SKM-1 treated with dmso at 0.1 percent for 144 hours (cell line): ENCODE results near the gene HSD17B1.
"Not testable (repeated sequence)": the region's sequence is repeated elsewhere in the genome, so short reads cannot be mapped to it uniquely, and the experiment has no call there.

Experiments
- DNase-seq: peaks from one replicate; lab custom pipeline; 2025; ENCODE audit not compliant: unreplicated experiment; lab: John Stamatoyannopoulos, UW

HSD17B1 gene

DNA sequence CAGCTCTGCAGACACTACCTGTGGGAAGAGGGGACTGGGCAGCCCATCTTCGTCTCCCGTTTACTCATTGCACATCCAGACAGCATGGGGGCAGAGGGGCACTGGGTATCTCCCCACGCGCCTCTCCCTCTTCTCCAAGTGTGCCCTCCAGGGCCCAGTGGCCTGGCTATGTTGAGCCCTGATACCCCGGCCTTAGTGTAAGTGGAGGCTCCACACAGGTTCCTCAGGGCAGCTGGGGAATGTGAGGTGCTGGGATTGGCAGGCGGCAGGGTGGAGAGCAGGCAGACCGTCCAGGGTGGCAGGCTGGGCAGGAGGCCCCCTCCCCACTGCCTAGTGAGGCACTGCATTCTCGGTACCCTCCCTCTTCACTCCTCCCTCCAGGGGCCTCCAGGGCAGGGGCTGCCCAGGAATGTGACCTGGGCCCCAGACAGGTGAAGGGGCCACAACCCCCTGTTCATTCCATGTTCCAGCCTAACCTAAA, 29.9 kb upstream of the HSD17B1 start:
- DNase-seq, result no peak

DNA sequence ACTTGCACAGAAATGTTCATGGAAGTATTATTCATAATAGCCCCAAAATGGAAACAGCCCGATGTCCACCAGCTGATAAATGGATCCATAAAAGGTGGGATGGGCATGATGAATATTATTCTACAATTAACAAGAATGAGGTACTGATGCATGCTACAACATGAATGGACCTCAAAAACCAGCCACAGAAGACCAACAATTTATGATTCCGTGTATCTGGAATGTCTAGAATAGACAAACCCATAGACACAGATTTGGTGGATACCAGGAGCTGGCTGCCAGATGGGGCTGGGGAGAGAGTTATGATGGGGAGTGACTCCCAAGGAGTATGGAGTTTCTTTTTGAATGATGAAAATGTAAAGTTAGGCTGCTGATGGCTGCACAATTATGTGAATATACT, 27.5 kb upstream of the HSD17B1 start:
- DNase-seq, result no peak

DNA sequence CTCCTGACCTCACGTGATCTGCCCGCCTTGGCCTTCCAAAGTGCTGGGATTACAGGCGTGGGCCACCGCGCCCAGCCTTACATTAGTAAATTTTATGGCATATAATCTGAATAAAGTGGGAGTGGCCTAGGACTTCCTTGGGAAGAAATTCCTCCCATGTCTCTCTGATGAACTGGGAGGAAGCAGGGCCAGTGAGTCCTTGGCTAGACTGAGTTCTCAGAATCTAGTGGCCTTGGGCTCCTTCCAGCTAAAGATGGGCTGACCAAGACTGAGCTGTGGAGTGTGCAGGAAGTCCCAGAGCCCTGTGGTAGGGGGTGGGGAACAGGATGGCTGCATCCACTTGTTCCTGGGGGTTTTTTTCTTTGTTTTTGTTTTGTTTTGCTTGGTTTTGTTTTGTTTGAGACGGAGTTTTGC, 26.7 kb upstream of the HSD17B1 start:
- DNase-seq, result no peak

DNA sequence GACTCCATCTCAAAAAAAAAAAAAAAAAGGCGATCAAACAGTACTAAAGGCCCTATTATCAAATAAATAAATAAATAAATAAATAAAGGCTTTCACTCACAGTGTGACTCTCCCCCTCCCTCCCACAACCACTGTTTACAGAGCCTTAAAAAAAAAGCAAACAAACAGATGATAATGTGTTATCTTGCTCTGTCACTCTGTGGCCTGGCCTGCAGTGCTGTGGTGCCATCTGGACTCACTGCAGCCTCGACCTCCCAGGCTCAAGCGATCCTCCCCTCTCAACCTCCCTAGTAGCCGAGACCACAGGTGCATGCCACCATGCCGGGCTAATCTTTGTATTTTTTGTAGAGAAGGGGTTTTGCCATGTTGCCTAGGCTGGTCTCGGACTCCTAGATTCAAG, 24.8 kb upstream of the HSD17B1 start:
- no peak for DNase-seq

DNA sequence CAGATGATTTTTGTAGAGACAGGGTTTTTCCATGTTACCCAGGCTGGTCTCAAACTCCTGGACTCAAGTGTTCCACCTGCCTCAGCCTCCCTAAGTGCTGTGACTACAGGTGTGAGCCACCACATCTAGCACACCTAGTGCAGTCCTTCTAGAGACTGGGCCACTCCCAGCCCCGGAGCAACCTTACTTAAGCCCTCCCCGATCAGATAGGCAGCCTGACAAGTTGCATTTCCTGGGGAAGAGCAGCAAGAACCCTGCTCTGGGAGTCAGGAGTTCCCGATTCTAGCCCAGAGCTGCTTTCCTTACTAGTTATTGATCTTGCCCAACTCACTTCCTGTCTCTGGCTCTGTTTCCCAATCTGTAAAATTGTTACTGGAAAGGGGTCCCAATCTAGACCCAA, 23.7 kb upstream of the HSD17B1 start:
- DNase-seq, result no peak

- DNase-seq, result no peak
Measured at GRCh38 chr17:42530952-42531454, 21.7 kb upstream of the HSD17B1 start.

DNA sequence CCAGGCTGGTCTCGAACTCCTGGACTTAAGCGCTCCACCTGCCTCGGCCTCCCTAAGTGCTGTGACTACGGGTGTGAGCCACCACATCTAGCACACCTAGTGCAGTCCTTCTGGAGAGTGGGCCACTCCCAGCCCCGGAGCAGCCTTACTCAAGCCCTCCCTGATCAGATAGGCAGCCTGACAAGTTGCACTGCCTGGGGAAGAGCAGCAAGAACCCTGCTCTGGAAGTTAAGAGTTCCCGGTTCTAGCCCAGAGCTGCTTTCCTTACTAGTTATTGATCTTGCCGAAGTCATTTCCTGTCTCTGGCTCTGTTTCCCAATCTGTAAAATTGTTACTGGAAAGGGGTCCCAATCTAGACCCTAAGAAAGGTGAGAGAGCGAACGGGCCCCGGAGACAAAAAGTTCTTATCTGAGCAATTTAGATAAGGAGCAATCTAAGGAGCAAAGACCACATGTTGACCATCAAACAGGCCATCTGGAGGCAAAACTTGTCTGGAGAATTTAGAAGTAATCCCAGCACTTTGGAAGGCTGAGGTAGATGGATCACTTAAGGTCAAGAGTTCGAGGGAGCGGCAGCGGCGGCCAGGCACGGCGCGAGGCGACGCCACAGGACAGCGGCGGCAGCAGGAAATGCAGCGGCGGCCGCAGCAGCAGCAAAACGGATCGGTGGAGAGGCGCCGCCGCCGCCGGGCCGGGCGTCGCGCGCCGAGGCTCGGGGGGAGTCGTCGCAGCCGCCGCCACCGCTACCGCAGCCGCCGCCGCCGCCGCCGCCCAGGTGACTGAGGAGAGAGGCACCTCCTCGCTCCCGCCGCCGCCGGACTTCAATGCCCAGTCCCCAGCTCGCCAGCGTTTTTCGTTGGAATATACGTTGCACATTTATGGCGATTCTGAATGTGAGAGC, 21.0 kb upstream of the HSD17B1 start:
- peak; percentile 51 for DNase-seq

DNA sequence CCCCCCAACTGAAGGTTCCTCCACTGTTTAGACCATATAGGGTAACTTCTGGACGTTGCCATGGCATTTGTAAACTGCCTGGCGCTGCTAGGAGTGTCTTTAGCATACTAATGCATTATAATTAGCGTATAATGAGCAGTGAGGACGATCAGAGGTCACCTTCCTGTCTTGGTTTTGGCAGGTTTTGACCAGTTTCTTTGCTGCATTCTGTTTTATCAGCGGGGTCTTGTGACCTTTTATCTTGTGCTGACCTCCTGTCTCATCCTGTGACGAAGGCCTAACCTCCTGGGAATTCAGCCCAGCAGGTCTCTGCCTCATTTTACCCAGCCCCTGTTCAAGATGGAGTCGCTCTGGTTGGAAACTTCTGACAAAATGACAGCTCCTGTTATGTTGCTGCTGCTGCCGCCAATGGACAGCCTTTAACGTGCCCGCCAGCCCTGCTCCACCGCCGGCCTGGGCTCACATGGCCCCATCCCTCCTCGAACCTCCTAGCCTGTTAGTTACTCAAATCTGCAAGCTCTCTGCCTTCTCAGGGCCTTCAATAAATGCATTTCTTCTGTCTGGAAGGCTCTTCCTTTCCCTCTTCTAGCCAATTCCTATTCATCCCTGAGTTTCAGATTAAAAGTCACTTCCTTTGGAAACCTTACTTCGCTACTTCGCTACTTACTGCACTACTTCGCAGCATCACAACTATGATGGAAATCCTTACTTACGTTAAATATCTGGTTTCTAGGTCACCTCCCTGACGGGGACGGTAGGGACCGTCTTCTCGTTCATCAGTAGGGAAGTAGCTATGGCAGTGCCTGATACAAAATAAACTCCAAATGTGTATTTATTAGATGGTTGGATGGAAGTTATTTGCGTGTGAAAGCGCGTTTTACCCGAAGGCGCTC, 17.3 kb upstream of the HSD17B1 start:
- no peak for DNase-seq

- peak; percentile 83 for DNase-seq
Measured at GRCh38 chr17:42536048-42536371, 16.7 kb upstream of the HSD17B1 start, which contains the start of gene NAGLU. Gene NAGLU, plus strand, starts transcription at chr17:42536241. Its CDS starts 32 bp downstream, at chr17:42536273.

DNA sequence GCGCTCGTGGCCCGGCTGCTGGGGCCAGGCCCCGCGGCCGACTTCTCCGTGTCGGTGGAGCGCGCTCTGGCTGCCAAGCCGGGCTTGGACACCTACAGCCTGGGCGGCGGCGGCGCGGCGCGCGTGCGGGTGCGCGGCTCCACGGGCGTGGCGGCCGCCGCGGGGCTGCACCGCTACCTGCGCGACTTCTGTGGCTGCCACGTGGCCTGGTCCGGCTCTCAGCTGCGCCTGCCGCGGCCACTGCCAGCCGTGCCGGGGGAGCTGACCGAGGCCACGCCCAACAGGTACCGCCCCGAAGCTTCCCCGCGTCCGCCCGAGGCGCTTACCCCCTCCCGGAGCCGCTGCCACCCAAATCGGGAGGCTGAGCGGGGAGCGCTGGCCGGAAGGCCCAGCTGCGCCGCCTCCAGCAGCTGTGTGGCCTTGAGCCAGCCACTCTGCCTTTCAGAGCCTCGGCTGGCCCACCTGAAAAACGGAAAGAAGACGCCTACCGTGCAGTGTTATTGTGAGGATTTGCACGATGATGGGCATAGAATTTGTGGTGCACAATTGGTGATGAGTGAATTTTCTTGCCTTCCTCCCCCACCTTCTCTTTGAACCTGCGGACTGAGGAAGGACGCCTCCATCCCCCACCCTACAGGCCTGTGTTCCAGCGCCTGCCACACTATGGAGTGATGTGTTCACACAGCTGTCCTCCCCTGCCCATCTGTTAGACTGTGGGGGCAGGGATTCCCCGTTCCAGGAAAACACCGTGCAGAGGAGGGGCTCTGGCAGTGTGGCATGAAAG, 16.2 kb upstream of the HSD17B1 start:
- peak; percentile 51 for DNase-seq

GRCh38 chr17:42537156-42537805, 15.4 kb upstream of the HSD17B1 start:
- no peak for DNase-seq

DNA sequence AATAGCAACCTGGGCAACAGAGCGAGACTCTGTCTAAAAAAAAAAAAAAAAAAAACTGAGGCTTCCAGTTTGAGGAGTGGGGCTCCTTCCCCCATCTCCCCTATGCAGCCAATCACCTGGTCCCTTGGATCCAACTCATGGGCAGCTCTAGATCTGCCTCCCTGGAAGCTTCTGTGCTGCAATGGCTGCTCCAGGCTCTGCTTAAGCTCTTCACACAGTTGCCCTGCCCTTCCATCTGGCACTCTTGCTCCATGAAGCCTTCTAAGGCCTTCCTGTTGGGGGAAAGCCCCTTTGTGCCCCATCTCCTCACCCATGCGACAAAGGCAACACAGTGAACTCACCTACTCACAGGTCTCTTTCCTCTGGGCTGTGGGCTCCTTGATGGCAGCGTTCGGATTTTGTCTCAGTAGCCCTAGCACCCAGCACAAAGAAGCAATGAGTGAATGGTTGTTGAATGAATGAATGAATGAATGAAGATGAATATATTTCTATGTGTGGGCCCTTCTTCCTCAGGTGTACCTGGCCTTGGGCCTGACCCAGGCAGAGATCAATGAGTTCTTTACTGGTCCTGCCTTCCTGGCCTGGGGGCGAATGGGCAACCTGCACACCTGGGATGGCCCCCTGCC, 14.8 kb upstream of the HSD17B1 start:
- DNase-seq, result no peak

DNA sequence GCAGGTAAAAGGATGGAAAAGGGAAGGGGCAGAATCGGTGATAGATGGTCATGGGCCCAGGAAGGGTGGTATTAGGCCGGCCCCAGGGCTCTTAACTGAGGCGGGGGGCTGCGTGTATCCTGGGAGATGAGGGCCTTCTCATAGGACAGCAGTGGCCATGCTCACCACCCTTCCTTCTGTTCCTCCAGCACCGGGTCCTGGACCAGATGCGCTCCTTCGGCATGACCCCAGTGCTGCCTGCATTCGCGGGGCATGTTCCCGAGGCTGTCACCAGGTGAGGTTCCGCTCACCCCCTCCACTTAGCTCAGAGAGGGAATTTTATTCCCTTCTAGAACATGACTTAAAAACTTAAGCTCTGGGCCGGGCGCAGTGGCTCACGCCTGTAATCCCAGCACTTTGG, 14.2 kb upstream of the HSD17B1 start:
- no peak for DNase-seq

DNA sequence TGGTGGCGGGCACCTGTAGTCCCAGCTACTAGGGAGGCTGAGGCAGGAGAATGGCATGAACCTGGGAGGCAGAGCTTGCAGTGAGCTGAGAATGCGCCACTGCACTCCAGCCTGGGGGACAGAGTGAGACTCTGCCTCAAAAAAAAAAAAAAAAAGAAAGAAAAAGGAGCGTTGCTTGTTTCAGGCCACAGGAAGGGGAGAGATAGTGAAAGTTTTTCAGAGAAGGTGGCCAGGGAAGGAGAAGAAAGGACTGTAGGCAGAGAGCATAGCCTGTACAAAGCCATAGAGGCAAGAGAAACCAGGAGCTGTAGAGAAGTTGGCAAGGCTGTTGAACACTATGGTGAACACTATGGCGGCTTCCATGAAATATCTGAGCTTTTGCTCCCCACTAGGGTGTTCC, 12.2 kb upstream of the HSD17B1 start:
- DNase-seq, result not testable (repeated sequence)

DNA sequence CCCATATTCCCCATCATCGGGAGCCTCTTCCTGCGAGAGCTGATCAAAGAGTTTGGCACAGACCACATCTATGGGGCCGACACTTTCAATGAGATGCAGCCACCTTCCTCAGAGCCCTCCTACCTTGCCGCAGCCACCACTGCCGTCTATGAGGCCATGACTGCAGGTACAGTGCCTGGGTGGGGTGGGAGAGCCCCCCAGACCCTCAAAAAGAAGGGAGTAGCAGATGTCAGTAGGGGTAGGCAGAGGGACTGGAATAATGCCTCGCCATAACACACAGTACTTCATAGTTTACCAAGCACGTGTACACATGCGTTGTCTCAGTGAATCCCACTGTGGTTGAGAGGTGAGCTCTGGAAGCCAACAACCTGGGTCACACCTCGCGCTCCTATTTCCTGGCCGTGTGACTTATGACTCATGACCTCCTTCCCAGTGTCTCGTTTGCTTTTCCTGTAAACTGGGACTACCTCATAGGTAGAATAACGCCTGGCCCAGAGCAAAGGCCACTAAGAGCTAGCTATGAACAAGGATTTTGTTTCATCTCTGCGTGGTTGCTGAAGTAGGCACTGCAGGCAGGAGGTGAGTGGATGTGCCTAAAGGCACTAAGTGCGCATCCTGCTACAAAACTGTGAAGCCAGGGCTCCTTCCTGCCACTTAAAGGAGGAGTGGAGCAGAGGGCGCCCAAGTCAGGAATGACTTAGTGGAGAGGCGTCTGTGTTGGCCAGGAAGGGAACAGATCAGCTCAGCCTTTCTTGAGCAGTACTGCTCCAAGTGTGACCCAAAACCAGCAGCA, 11.5 kb upstream of the HSD17B1 start:
- DNase-seq, result no peak

DNA sequence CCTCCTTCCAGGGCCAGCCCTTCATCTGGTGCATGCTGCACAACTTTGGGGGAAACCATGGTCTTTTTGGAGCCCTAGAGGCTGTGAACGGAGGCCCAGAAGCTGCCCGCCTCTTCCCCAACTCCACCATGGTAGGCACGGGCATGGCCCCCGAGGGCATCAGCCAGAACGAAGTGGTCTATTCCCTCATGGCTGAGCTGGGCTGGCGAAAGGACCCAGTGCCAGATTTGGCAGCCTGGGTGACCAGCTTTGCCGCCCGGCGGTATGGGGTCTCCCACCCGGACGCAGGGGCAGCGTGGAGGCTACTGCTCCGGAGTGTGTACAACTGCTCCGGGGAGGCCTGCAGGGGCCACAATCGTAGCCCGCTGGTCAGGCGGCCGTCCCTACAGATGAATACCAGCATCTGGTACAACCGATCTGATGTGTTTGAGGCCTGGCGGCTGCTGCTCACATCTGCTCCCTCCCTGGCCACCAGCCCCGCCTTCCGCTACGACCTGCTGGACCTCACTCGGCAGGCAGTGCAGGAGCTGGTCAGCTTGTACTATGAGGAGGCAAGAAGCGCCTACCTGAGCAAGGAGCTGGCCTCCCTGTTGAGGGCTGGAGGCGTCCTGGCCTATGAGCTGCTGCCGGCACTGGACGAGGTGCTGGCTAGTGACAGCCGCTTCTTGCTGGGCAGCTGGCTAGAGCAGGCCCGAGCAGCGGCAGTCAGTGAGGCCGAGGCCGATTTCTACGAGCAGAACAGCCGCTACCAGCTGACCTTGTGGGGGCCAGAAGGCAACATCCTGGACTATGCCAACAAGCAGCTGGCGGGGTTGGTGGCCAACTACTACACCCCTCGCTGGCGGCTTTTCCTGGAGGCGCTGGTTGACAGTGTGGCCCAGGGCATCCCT, 9.3 kb upstream of the HSD17B1 start:
- DNase-seq, result no peak

GRCh38 chr17:42544874-42545283, 7.8 kb upstream of the HSD17B1 start:
- DNase-seq, result no peak
